Stimulated activated CD8-positive, alpha-beta memory T cell treated with anti-CD3 and anti-CD28 coated beads, Interleukin-7, amount 100 ng/mL, for 1 hour (primary cell): ENCODE measurements around the gene NFE2.
"Not testable (repeated sequence)": the region's sequence is repeated elsewhere in the genome, so short reads cannot be mapped to it uniquely, and the experiment has no call there.

Source experiments
- DNase-seq, 2 donors: peaks; one replicate each; pipeline ENCODE4 v3.0.0-alpha.2; 2020; ENCODE audit warnings: low read depth in 2 of 2

NFE2 gene

GRCh38 chr12:54300732-54301427 lies at the start of gene NFE2:
Gene NFE2 (minus strand): TSS chr12:54301015. CDS start chr12:54295248, 5,767 bp downstream.
- DNase-seq = no peak

DNA sequence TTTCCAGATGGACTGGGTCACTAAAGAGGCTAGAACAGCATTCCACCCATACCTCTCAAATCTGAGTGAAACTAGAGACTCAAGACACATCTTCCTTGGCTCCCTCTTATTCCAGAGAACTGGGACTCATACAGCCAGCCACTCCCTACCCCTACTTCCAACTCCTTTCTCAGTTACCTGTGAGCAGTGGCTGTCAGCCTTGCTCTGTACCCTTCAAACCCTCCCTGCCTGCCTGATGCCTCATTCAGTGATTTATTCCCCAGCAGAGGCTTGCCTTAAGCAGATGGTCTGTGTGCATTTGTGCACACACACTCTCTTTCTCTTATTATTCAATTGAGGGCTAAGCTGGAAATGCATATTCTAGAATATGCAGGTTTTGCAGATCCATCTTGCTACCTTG lies 48.9 kb upstream of the NFE2 start:
- no peak for DNase-seq

- no peak for DNase-seq
Observed at GRCh38 chr12:54349036-54349435, 48.2 kb upstream of the NFE2 start.

DNA sequence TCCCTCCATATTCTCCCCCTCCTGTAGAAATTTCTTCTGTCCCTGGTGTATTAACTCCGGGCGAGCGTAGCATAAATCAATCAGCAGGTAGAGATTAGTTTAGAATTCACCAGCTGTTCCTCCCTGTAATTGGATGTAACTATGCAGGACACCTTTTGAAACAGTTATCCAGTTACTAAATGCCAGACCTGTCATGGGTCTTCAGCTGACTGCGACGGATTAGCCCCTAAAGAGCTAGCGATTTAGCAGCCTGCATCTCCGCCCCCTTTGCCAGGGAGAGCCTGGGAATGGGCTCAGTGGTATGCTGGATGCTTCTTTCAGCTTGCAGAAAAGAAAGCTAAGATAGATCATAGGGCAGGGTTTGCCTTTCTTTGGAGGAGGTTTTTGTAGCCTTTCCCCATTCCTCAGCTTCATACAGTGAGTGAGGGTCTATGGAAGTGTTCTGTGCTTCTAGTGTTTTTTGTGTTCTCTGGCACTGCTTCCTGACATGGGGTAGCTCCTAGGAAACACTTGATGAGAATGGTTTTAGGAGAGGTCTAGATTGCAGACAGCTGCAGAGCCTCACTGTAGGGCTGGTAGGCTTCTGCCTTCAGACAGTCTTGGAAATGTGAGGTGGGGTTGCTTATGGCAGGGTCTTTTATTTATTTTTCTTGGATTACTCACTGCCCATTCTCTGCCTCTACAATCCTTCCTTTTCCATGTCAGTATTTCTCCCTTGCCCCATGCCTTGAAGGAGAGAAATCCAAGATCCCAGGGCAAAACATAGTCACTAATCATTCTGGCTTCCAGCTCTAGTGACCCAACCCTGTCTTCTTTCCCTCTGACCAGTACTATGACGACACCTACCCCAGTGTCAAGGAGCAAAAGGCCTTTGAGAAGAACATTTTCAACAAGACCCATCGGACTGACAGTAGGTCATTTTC lies 40.8 kb upstream of the NFE2 start:
- DNase-seq = no peak

- DNase-seq = no peak
Observed at GRCh38 chr12:54340846-54341245, 40.0 kb upstream of the NFE2 start.

DNA sequence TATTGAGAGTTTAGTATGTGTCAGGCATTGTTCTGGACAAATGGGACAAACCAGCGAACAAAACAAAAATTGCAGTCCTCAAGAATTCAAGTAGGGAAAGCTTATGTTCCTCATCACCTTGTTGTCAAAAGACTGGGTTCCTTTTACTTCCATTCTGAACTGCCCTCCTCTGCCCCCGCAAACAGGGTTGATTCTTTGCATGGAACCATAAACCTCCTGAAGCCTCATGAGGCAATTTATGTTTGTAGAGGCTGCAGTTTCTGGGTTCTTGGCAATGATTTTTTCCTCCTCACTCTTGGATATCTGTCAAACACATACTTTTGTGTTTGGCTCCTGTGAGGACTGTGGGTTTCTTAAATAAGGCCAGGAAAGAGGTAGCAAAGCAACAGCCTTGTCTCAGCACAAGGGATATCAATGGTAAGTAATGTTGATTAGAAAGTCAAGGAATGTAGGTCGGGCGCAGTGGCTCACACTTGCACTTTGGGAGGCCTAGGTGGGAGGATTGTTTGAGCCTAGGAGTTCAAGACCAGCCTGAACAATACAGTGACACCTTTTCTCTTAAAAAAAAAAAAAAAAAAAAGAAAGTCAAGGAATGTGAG lies 38.0 kb upstream of the NFE2 start:
- DNase-seq = no peak

- DNase-seq = no peak
Observed at GRCh38 chr12:54337854-54338650, 37.2 kb upstream of the NFE2 start.

- no peak for DNase-seq
Observed at GRCh38 chr12:54337280-54337842, 36.5 kb upstream of the NFE2 start.

DNA sequence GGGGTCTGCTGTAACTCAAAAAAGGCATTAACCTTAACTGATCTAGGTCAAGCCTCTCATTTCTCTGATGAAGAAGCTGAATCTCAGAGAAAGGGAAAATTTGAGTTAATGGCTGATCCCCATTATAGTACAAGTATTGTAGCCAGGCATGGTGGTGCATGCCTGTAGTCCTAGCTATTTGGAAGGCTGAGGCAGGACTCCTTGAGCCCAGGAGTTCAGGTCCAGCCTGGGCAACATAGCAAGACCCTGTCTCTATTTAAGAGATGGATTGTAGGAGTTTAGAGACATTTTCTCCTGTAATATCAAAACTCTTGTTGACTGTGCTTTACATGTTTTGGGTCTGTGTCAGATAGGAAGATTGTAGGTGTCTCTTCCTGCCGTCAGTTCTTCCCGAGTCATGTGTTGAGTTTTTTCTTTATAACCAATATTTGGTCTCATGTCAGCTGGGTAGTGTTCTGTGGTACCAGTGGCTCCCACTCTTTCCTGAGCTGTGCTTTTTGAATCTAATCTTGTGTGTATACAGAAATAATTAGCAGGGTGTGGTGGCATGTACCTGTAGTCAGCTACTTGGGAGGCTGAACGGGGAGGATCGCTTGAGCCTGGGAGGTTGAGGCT lies 32.7 kb upstream of the NFE2 start:
- DNase-seq = no peak

GRCh38 chr12:54331461-54331860 lies 30.6 kb upstream of the NFE2 start:
- DNase-seq = no peak

- no peak for DNase-seq
Observed at GRCh38 chr12:54330442-54330841, 29.6 kb upstream of the NFE2 start.

DNA sequence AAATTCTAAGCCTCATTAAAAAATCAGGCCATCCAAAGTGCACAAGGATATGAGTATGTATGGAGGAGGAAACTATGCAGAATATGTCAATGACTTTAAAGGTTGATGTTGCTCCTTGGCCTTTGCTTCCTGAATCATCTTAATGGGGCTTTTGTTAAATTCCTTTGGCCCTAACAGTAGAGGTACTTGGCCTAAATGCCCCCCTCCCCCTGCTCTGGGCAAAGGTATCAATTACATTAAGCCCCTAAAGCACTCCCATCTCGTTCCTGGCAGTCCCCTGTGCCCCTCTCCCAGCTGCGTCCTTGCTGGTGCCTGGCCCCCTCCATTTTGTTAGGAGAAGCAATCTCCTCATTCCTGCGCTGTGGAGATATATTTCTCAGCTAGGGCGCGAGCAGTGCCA lies 28.9 kb upstream of the NFE2 start:
- DNase-seq = no peak

GRCh38 chr12:54328595-54329337 lies 28.0 kb upstream of the NFE2 start:
- no peak for DNase-seq

GRCh38 chr12:54325442-54326109 lies 24.8 kb upstream of the NFE2 start:
- DNase-seq = not testable (repeated sequence)

DNA sequence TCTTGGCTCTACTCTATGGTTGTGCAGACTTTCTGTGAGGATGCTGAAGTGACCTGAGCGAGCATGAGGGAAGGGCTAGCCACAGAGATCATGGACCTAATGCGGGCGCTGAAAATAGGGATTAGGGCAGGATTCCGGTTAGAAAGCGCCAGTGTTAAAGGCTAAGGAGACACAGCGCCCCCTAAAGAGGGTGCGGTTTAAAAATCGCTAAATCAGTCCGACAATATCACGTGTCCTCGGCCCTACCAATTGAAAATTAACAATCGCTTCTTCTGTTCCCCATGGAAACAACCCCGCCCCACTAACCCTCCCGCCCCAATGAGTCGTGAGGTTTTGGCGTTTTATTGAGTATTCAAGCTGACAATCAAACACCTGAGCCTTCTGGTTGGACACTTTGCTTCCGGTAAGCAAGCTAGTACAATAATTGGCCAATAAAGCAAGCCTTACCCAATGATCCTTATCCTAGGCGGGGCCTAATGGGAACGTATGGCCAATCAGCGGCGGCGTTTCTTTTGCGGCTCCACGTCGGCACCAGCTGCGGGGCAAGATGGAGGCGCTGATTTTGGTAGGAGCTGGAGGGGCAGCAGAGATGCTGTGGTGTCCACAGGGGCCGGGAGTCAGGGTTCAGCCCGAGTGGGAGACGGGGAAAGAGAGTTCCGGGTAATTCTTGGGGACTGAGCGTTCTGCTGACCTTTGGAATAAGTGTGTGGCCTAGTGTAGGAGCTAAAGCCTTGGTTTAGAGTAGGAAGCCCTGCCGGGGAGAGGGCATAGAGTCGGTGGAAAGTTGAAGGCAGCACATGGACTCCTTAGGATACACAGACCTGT lies 24.0 kb upstream of the NFE2 start, which contains the start of gene COPZ1:
Gene COPZ1 (plus strand): TSS at position 515 of the 825 bp plus-strand sequence. CDS start 33 bp downstream, at position 548.
- peak; percentile 81 to 85 for DNase-seq

GRCh38 chr12:54321363-54321762 lies 20.5 kb upstream of the NFE2 start:
- no peak for DNase-seq

GRCh38 chr12:54312309-54312708 lies 11.5 kb upstream of the NFE2 start:
- DNase-seq = not testable (repeated sequence)

- DNase-seq = no peak
Observed at GRCh38 chr12:54311051-54311450, 10.2 kb upstream of the NFE2 start.
